Colonic mucosa (tissue), 4 donors: ENCODE measurements around the gene EQTN. TPM values are rescaled to one million over a fixed set of nuclear protein-coding genes. Genes with fewer than 3 reads are reported as not detected.

Source experiments
- DNase-seq: peaks from one replicate; pipeline ENCODE4 v3.0.0-alpha.2; 2020
- H3K27ac ChIP-seq: fragments of 200-600 bp; one replicate; pipeline ENCODE4 v1.8.0; 2021
- H3K27me3 ChIP-seq: fragments of 200-600 bp; one replicate; pipeline ENCODE4 v1.8.0; 2021
- H3K36me3 ChIP-seq: fragments of 200-600 bp; one replicate; pipeline ENCODE4 v1.8.0; 2021
- H3K4me1 ChIP-seq: fragments of 200-600 bp; one replicate; pipeline ENCODE4 v1.8.0; 2021; ENCODE audit warnings: mild to moderate bottlenecking
- H3K4me3 ChIP-seq: fragments of 200-600 bp; one replicate; pipeline ENCODE4 v1.8.0; 2021
- H3K9ac ChIP-seq, 2 donors: one replicate each; pipeline ENCODE4 v1.7.0; 2013; ENCODE audit warnings: control low read depth in 2 of 2, low read depth in 2 of 2, low read length in 2 of 2
- H3K9me3 ChIP-seq: fragments of 200-600 bp; one replicate; pipeline ENCODE4 v1.8.0; 2021
- CTCF ChIP-seq: fragments of 200-600 bp; IDR thresholded peaks from one replicate; pipeline ENCODE4 v1.8.0; 2022; ENCODE audit warnings: antibody characterized with exemption, mild to moderate bottlenecking
- intact Hi-C: fragments of 100-400 bp; cut with DNase I; formaldehyde crosslinking; loops from one replicate; pipeline ENCODE4 v1.14.1; 2022
- total RNA-seq, 2 donors: library from RNA; stranded (reverse); fragmentation: NEBNext Ultra II Directional in 1 of 2; extraction: Animal tissue kit (Norgen Biotek cat#: 25700) in 1 of 2; gene quantifications; one replicate each; pipeline ENCODE4 v1.2.1, GENCODE V29; 2021
- donor health status: healthy.
- donor health status: DM: no; HTN: no; CAD: no.
- donor health status: DM: no; HTN: no; CAD: no.

Gene EQTN
- total RNA-seq, 2 donors from 2014 or later: 1.0 to 1.1 TPM

- Histone ChIP-seq H3K9ac (no peak overlapping the region), H3K4me1 (peaks cover 3% of the 10 kb centered on the region), H3K27ac (no peak overlapping the region), H3K36me3 (no peaks in the 10 kb centered on the region), H3K9me3 (no peaks in the 10 kb centered on the region), H3K27me3 (no peaks in the 10 kb centered on the region), H3K4me3 (no peak overlapping the region)
- DNase-seq: no peak
- TF ChIP-seq CTCF: no peak
- intact Hi-C loops: loop anchor here (10.0 kb wide), 1 partner anchor 129 kb away; no protein-coding TSS in a partner anchor
These were observed 39.2 kb upstream of the EQTN start for GRCh38 chr9:27336126-27336525.

GRCh38 chr9:27335075-27335474 is 38.1 kb upstream of the EQTN start:
- no peak for TF ChIP-seq CTCF
- intact Hi-C loops: loop anchor here (10.0 kb wide), 1 partner anchor 130 kb away; no protein-coding TSS in a partner anchor
- Histone ChIP-seq H3K4me1 (peaks cover 3% of the 10 kb centered on the region), H3K27me3 (no peaks in the 10 kb centered on the region), H3K36me3 (no peaks in the 10 kb centered on the region), H3K9ac (no peak overlapping the region), H3K4me3 (no peak overlapping the region), H3K27ac (no peak overlapping the region), H3K9me3 (no peaks in the 10 kb centered on the region)
- DNase-seq: no peak

- no peaks in the 10 kb centered on the region for H3K27me3 ChIP-seq
- intact Hi-C loops: loop anchor here (2.0 to 10.0 kb wide), 3 partner anchors 131 to 213 kb away; partner anchors contain the start of gene MOB3B
- H3K9me3 ChIP-seq: no peaks in the 10 kb centered on the region
- H3K36me3 ChIP-seq: no peaks in the 10 kb centered on the region
- DNase-seq: peak; percentile 66
- H3K27ac ChIP-seq: no peak overlapping the region
- no peak overlapping the region for H3K9ac ChIP-seq
- H3K4me3 ChIP-seq: no peak overlapping the region
- H3K4me1 ChIP-seq: peaks cover 1% of the 10 kb centered on the region
- TF ChIP-seq CTCF: peak; percentile 92
These were observed 36.5 kb upstream of the EQTN start for GRCh38 chr9:27333241-27334052.

- intact Hi-C loops: loop anchor here (5.0 to 10.0 kb wide), 2 partner anchors 133 to 196 kb away; partner anchors contain the start of gene MOB3B
- no peak for TF ChIP-seq CTCF
- no peak for DNase-seq
- Histone ChIP-seq H3K9ac (no peak overlapping the region), H3K9me3 (no peaks in the 10 kb centered on the region), H3K4me3 (no peak overlapping the region), H3K27me3 (no peaks in the 10 kb centered on the region), H3K36me3 (no peaks in the 10 kb centered on the region), H3K4me1 (no peaks in the 10 kb centered on the region), H3K27ac (no peak overlapping the region)
These were observed 34.4 kb upstream of the EQTN start for GRCh38 chr9:27331393-27331792.

- Histone ChIP-seq H3K4me1 (no peaks in the 10 kb centered on the region), H3K9me3 (no peaks in the 10 kb centered on the region), H3K27me3 (no peaks in the 10 kb centered on the region), H3K4me3 (no peak overlapping the region), H3K27ac (no peak overlapping the region), H3K36me3 (no peaks in the 10 kb centered on the region), H3K9ac (no peak overlapping the region)
- intact Hi-C loops: no loop called here
- no peak for TF ChIP-seq CTCF
- no peak for DNase-seq
These were observed 32.3 kb upstream of the EQTN start for GRCh38 chr9:27329291-27329690.
